HepG2 (cell line): ENCODE data around the gene COLEC12. TPM values are rescaled to one million over a fixed set of nuclear protein-coding genes. Genes with fewer than 3 reads are reported as not detected.

Experiments
- CAMTA2 ChIP-seq: sonication (generic); formaldehyde crosslinking; IDR thresholded peaks from 2 replicates; pipeline ENCODE4 v1.4.0; 2020; ENCODE audit warnings: mild to moderate bottlenecking, missing genetic modification reagents, borderline replicate concordance
- CREM ChIP-seq, 2 experiments: sonication (generic) in 1 of 2; formaldehyde crosslinking in 1 of 2; IDR thresholded peaks; 2 replicates each; pipeline versions ENCODE4 v1.4.0 to v1.6.1; 2016 to 2020; ENCODE audit warnings: antibody characterized with exemption in 1 of 2, mild to moderate bottlenecking in 1 of 2, missing genetic modification reagents in 1 of 2
- FOXC1 ChIP-seq: sonication (generic); formaldehyde crosslinking; IDR thresholded peaks from 2 replicates; pipeline ENCODE4 v1.8.0; 2022; ENCODE audit warnings: mild to moderate bottlenecking, missing genetic modification reagents, borderline replicate concordance
- FOXP4 ChIP-seq: sonication (generic); formaldehyde crosslinking; IDR thresholded peaks from 2 replicates; pipeline ENCODE4 v1.4.0; 2020; ENCODE audit warnings: missing genetic modification reagents
- GZF1 ChIP-seq: sonication (generic); formaldehyde crosslinking; IDR thresholded peaks from 2 replicates; pipeline ENCODE4 v1.5.1; 2020; ENCODE audit warnings: mild to moderate bottlenecking, missing genetic modification reagents
- JUN ChIP-seq: sonication (generic); formaldehyde crosslinking; IDR thresholded peaks from 2 replicates; pipeline ENCODE4 v1.4.0; 2020; ENCODE audit warnings: mild to moderate bottlenecking, missing genetic modification reagents
- NCOR1 ChIP-seq: fragments of 200-600 bp; sonication (generic); IDR thresholded peaks from 2 replicates; pipeline ENCODE4 v1.7.0; 2017; ENCODE audit warnings: antibody characterized with exemption, low read length, borderline replicate concordance
- PLRG1 ChIP-seq: fragments of 450-650 bp; conservative IDR thresholded peaks from 2 replicates; pipeline ENCODE4 v1.6.1; 2016
- RAD51 ChIP-seq: fragments of 450-650 bp; IDR thresholded peaks from 2 replicates; pipeline ENCODE4 v1.6.1; 2016; ENCODE audit warnings: borderline replicate concordance
- SP2 ChIP-seq: sonication (generic); formaldehyde crosslinking; IDR thresholded peaks from 2 replicates; pipeline ENCODE4 v1.5.1; 2020; ENCODE audit warnings: mild to moderate bottlenecking, missing genetic modification reagents
- SRY ChIP-seq: sonication (generic); formaldehyde crosslinking; IDR thresholded peaks from 2 replicates; pipeline ENCODE4 v1.8.0; 2022; ENCODE audit warnings: mild to moderate bottlenecking, missing genetic modification reagents
- TOE1 ChIP-seq: sonication (generic); formaldehyde crosslinking; IDR thresholded peaks from 2 replicates; pipeline ENCODE4 v1.4.0; 2020; ENCODE audit warnings: mild to moderate bottlenecking, missing genetic modification reagents
- YEATS2 ChIP-seq: sonication (generic); formaldehyde crosslinking; IDR thresholded peaks from 2 replicates; pipeline ENCODE4 v1.4.0; 2020; ENCODE audit warnings: missing genetic modification reagents, borderline replicate concordance
- ZFP82 ChIP-seq: sonication (generic); formaldehyde crosslinking; IDR thresholded peaks from 2 replicates; pipeline ENCODE4 v1.5.1; 2020; ENCODE audit warnings: mild to moderate bottlenecking, missing genetic modification reagents, borderline replicate concordance
- polyA plus RNA-seq, 8 experiments: library from polyadenylated mRNA; depleted of rRNA in 3 of 8; stranded (reverse) in 7 of 8; unstranded in 1 of 8; fragments of >200 nt; fragmentation: Illumina TruSeq in 4 of 8; extraction: Trizol in 4 of 8; gene quantifications; 2 replicates each; pipeline versions ENCODE4 v1.2.1 to v1.2.3, GENCODE V29; 2011 to 2016; ENCODE audit warnings: low read depth in 4 of 8, missing spikeins in 1 of 8, mixed read lengths in 1 of 8; ENCODE audit not compliant: insufficient read depth in 1 of 8
- total RNA-seq, 5 experiments: library from RNA; depleted of rRNA; stranded (reverse); fragments of >200 nt; fragmentation: Illumina TruSeq; extraction: Trizol; gene quantifications; 2 replicates each; pipeline ENCODE4 v1.2.3, GENCODE V29; 2016; ENCODE audit warnings: low read depth in 1 of 5
- TF ChIP-seq, protein P1 (sequence below), 2 experiments: fragments of 450-650 bp in 1 of 2; sonication (generic) in 1 of 2; formaldehyde crosslinking in 1 of 2; IDR thresholded peaks; 2 replicates each; pipeline versions ENCODE4 v1.6.1 to v1.8.0; 2016 to 2022; ENCODE audit warnings: antibody characterized with exemption in 1 of 2, mild to moderate bottlenecking in 1 of 2, missing genetic modification reagents in 1 of 2
- TF ChIP-seq, protein P2 (sequence below): sonication (generic); formaldehyde crosslinking; IDR thresholded peaks from 2 replicates; pipeline ENCODE4 v1.5.1; 2020; ENCODE audit warnings: missing genetic modification reagents, mild to moderate bottlenecking, borderline replicate concordance

COLEC12 gene
- total and polyA plus RNA-seq, 2 of the 13 experiments (the other 11 are each of a cell fraction or from before 2014, with no cell fraction given): 0.02 to 0.11 TPM

DNA sequence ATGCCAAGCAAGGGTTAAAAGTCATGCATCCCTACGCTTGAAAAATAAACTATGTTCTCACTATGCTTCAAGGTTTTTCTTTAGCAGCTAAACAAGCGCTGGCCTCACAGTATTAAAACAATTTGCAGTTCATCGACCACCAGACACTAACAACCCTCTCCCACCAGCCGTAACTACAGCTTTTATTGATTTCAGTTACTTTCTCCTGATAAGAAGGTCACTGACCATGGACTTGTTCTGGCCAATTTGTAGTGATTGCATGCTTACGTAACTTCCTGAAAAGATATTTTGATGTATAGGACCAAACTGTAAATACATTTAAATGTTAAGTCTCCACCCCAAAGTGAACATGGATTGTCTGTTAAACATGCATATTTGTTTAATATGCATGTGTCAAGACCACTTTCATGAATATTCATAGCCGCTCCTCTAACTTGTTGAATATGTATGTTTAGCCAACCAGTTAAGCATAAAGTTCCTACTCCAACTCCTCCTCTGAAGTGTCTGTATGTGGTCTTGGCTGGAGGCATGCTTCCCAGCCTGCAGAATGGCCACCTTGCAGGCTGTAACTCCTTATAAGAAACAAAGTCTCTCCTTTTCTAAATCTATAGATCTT lies 230.9 kb downstream of the COLEC12 start (continued):
- TF ChIP-seq, protein P1, sequence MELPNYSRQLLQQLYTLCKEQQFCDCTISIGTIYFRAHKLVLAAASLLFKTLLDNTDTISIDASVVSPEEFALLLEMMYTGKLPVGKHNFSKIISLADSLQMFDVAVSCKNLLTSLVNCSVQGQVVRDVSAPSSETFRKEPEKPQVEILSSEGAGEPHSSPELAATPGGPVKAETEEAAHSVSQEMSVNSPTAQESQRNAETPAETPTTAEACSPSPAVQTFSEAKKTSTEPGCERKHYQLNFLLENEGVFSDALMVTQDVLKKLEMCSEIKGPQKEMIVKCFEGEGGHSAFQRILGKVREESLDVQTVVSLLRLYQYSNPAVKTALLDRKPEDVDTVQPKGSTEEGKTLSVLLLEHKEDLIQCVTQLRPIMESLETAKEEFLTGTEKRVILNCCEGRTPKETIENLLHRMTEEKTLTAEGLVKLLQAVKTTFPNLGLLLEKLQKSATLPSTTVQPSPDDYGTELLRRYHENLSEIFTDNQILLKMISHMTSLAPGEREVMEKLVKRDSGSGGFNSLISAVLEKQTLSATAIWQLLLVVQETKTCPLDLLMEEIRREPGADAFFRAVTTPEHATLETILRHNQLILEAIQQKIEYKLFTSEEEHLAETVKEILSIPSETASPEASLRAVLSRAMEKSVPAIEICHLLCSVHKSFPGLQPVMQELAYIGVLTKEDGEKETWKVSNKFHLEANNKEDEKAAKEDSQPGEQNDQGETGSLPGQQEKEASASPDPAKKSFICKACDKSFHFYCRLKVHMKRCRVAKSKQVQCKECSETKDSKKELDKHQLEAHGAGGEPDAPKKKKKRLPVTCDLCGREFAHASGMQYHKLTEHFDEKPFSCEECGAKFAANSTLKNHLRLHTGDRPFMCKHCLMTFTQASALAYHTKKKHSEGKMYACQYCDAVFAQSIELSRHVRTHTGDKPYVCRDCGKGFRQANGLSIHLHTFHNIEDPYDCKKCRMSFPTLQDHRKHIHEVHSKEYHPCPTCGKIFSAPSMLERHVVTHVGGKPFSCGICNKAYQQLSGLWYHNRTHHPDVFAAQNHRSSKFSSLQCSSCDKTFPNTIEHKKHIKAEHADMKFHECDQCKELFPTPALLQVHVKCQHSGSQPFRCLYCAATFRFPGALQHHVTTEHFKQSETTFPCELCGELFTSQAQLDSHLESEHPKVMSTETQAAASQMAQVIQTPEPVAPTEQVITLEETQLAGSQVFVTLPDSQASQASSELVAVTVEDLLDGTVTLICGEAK (IDR thresholded peaks at IDR 0.05): no peak
- TF ChIP-seq, protein P1 (CRISPR knock-in tag; IDR thresholded peaks at IDR 0.05): no peak
- TF ChIP-seq JUN (CRISPR knock-in tag): no peak
- no peak for TF ChIP-seq TOE1
- TF ChIP-seq YEATS2 (CRISPR knock-in tag): no peak
- TF ChIP-seq PLRG1: no peak
- no peak for TF ChIP-seq CAMTA2 (CRISPR knock-in tag)
- TF ChIP-seq GZF1 (CRISPR knock-in tag): no peak
- no peak for TF ChIP-seq RAD51
- TF ChIP-seq, protein P2, sequence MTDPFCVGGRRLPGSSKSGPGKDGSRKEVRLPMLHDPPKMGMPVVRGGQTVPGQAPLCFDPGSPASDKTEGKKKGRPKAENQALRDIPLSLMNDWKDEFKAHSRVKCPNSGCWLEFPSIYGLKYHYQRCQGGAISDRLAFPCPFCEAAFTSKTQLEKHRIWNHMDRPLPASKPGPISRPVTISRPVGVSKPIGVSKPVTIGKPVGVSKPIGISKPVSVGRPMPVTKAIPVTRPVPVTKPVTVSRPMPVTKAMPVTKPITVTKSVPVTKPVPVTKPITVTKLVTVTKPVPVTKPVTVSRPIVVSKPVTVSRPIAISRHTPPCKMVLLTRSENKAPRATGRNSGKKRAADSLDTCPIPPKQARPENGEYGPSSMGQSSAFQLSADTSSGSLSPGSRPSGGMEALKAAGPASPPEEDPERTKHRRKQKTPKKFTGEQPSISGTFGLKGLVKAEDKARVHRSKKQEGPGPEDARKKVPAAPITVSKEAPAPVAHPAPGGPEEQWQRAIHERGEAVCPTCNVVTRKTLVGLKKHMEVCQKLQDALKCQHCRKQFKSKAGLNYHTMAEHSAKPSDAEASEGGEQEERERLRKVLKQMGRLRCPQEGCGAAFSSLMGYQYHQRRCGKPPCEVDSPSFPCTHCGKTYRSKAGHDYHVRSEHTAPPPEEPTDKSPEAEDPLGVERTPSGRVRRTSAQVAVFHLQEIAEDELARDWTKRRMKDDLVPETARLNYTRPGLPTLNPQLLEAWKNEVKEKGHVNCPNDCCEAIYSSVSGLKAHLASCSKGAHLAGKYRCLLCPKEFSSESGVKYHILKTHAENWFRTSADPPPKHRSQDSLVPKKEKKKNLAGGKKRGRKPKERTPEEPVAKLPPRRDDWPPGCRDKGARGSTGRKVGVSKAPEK: no peak
- TF ChIP-seq CREM (IDR thresholded peaks at IDR 0.05): peak; percentile 57; the same call in 1 of the 2 replicates
- TF ChIP-seq CREM (CRISPR knock-in tag; IDR thresholded peaks at IDR 0.05): no peak
- TF ChIP-seq FOXC1 (CRISPR knock-in tag): no peak
- no peak for TF ChIP-seq SP2 (CRISPR knock-in tag)
- peak; percentile 84 for TF ChIP-seq FOXP4
- no peak for TF ChIP-seq SRY
- no peak for TF ChIP-seq ZFP82 (CRISPR knock-in tag)
- TF ChIP-seq NCOR1: peak; percentile 62; the same call in 1 of the 2 replicates
